OCI-LY3 (cell line): ENCODE measurements around the gene COL6A6.

Experiments used
- H2AFZ ChIP-seq: fragments of 200-600, 300-600 bp; shearing (Covaris generic); 2 replicates; pipeline ENCODE4 v1.6.0; 2014; ENCODE audit warnings: antibody characterized with exemption, low read depth, low read length
- H3K27ac ChIP-seq: fragments of 200-600, 300-600 bp; sonication (generic); 2 replicates; pipeline ENCODE4 v1.5.1; 2014; ENCODE audit warnings: mild to moderate bottlenecking, low read length, moderate library complexity, mixed read lengths
- H3K27me3 ChIP-seq: fragments of 200-600, 300-600 bp; sonication (generic); 2 replicates; pipeline ENCODE4 v1.6.1; 2014; ENCODE audit warnings: low read depth, low read length, mixed read lengths
- H3K36me3 ChIP-seq: fragments of 200-600, 300-600 bp; sonication (generic); replicated peaks from 2 replicates; pipeline ENCODE3; 2014; ENCODE audit warnings: low read depth, low read length, mixed read lengths
- H3K4me1 ChIP-seq: fragments of 300-600, 200-600 bp; sonication (generic); 2 replicates; pipeline ENCODE4 v1.6.1; 2014; ENCODE audit warnings: low read length, mixed read lengths
- H3K4me2 ChIP-seq: fragments of 200-600, 300-600 bp; sonication (generic); 2 replicates; pipeline ENCODE4 v1.6.1; 2014; ENCODE audit warnings: low read length, mixed read lengths
- H3K4me3 ChIP-seq: fragments of 300-600, 200-600 bp; sonication (generic); 2 replicates; pipeline ENCODE4 v1.5.1; 2014; ENCODE audit warnings: antibody characterized with exemption, mild to moderate bottlenecking, low read length, moderate library complexity
- H3K79me2 ChIP-seq: fragments of 300-600, 200-600 bp; shearing (Covaris generic); 2 replicates; pipeline ENCODE4 v1.6.1; 2014; ENCODE audit warnings: mild to moderate bottlenecking, low read length, mixed read lengths
- H3K9ac ChIP-seq: fragments of 300-600, 200-600 bp; shearing (Covaris generic); 2 replicates; pipeline ENCODE4 v1.6.0; 2014; ENCODE audit warnings: mild to moderate bottlenecking, low read length, moderate library complexity
- H3K9me3 ChIP-seq: fragments of 200-600, 300-600 bp; shearing (Covaris generic); 2 replicates; pipeline ENCODE4 v1.6.1; 2014; ENCODE audit warnings: low read length, mixed read lengths; ENCODE audit not compliant: insufficient read depth
- H4K20me1 ChIP-seq: fragments of 200-600, 300-600 bp; sonication (generic); 2 replicates; pipeline ENCODE4 v1.6.1; 2016; ENCODE audit warnings: low read length, mixed read lengths; ENCODE audit not compliant: insufficient read depth
- EZH2phosphoT487 ChIP-seq: fragments of 200-600 bp; shearing (Covaris generic); IDR thresholded peaks from 2 replicates; pipeline ENCODE4 v1.6.1; 2018; ENCODE audit warnings: antibody characterized with exemption, mixed run types, low read depth
- TF ChIP-seq, protein P1 (sequence below): fragments of 200-600, 300-600 bp; sonication (generic); IDR thresholded peaks from 2 replicates; pipeline ENCODE4 v1.5.1; 2014; ENCODE audit warnings: antibody characterized with exemption, low read length, low read depth

The COL6A6 gene

DNA sequence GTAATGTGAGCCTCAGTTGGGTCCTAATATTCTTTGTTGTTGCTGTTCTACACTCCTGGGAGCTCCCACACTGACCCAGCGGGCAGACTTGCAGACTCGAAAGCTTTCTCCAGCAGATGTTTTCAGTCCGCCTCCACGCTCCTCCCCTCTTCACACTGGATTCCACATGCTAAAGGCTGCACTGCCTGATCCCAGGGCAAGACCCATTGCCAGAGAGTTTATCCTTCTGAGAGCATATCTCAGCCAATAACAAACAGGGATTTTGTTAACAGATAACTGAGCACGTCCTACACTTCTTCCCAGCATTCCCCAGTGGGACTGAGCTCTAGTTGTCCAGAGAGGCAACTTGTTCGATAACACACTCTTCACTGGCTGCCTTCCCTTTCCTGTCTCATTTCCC, 8.0 kb upstream of the COL6A6 start:
- H2AFZ ChIP-seq = no peak overlapping the region
- no peaks in the 10 kb centered on the region for H3K9me3 ChIP-seq
- no peaks in the 10 kb centered on the region for H4K20me1 ChIP-seq
- no peak overlapping the region for H3K4me3 ChIP-seq
- no peak for TF ChIP-seq EZH2phosphoT487
- TF ChIP-seq, protein P1, sequence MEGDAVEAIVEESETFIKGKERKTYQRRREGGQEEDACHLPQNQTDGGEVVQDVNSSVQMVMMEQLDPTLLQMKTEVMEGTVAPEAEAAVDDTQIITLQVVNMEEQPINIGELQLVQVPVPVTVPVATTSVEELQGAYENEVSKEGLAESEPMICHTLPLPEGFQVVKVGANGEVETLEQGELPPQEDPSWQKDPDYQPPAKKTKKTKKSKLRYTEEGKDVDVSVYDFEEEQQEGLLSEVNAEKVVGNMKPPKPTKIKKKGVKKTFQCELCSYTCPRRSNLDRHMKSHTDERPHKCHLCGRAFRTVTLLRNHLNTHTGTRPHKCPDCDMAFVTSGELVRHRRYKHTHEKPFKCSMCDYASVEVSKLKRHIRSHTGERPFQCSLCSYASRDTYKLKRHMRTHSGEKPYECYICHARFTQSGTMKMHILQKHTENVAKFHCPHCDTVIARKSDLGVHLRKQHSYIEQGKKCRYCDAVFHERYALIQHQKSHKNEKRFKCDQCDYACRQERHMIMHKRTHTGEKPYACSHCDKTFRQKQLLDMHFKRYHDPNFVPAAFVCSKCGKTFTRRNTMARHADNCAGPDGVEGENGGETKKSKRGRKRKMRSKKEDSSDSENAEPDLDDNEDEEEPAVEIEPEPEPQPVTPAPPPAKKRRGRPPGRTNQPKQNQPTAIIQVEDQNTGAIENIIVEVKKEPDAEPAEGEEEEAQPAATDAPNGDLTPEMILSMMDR = no peak
- peaks cover 25% of the 10 kb centered on the region for H3K27me3 ChIP-seq
- H3K79me2 ChIP-seq = no peaks in the 10 kb centered on the region
- H3K4me1 ChIP-seq = no peaks in the 10 kb centered on the region
- no peak overlapping the region for H3K27ac ChIP-seq
- no peaks in the 10 kb centered on the region for H3K36me3 ChIP-seq
- H3K9ac ChIP-seq = no peak overlapping the region
- H3K4me2 ChIP-seq = no peak overlapping the region

DNA sequence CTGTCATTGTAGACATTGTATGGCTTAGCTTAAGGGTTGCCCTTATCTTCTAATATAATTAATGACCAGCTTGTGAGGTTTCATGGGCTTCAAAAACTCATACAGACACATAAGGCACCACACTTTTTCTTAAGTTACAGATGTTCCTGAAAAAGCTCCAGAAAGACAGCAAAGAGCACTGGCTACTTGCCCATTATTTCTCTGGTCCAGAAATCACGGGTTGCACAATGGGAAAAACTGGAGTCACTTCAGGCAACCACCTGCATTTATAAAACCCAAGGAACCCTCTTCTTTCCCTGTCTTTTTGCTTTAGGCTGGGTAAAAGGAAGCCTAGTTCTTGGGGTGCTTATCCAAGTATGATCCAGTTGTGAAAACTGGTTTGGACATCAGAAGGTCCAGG, 2.3 kb upstream of the COL6A6 start:
- Histone ChIP-seq H3K27me3 (peaks cover 13% of the 10 kb centered on the region; the same call in 1 of the 2 replicates), H3K79me2 (no peaks in the 10 kb centered on the region), H4K20me1 (no peaks in the 10 kb centered on the region), H3K4me3 (no peak overlapping the region), H3K4me1 (no peaks in the 10 kb centered on the region), H3K9ac (no peak overlapping the region), H3K27ac (no peak overlapping the region), H2AFZ (no peak overlapping the region), H3K36me3 (no peaks in the 10 kb centered on the region), H3K4me2 (no peak overlapping the region), H3K9me3 (no peaks in the 10 kb centered on the region)
- TF ChIP-seq EZH2phosphoT487 = no peak
- TF ChIP-seq, protein P1 = no peak

DNA sequence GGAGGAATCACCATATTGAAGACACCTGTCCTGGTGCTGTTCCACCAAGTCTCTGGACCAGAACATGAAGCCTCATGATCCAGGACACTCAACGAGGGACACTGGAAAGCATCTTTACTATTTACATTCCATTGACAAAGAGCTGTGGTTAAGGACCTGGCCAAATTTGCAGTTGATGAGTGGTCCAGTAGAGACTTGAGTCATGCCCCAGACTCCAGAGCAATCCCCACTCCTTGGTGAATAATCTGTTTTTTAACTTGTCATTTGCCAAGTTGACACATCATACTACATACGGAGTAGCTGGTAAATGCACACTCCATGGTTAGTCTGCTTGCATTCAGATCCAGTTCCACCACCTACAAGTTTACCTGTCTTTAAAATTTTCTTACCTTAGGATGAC, 1.2 kb upstream of the COL6A6 start:
- H3K79me2 ChIP-seq = no peaks in the 10 kb centered on the region
- H3K4me1 ChIP-seq = no peaks in the 10 kb centered on the region
- H3K4me3 ChIP-seq = no peak overlapping the region
- H3K27ac ChIP-seq = no peak overlapping the region
- peaks cover 5% of the 10 kb centered on the region; the same call in 1 of the 2 replicates for H3K27me3 ChIP-seq
- H3K9me3 ChIP-seq = no peaks in the 10 kb centered on the region
- no peaks in the 10 kb centered on the region for H4K20me1 ChIP-seq
- TF ChIP-seq, protein P1 = no peak
- TF ChIP-seq EZH2phosphoT487 = no peak
- H3K36me3 ChIP-seq = no peaks in the 10 kb centered on the region
- H2AFZ ChIP-seq = no peak overlapping the region
- no peak overlapping the region for H3K9ac ChIP-seq
- no peak overlapping the region for H3K4me2 ChIP-seq

DNA sequence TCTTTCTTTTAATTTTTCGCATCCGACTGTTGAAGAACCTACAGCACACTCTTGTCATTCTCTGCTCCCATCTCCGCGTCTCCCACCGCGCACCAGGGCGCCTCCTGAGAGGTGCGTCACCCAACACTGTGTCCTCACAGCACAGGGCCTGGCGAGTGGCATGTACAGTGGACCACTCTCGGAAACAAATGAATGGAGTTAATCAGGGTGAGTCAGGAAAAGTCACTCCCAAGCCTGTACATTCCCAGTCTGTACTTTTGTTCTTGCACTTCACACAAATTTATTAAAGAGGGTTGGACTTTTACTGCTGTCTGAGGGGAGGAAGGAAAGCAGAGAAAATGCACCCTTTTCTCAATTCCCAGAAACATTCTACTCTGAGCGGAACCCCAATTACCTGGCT, 625 bp downstream of the COL6A6 start:
- H3K27me3 ChIP-seq = no peaks in the 10 kb centered on the region
- no peak overlapping the region for H3K4me2 ChIP-seq
- H2AFZ ChIP-seq = no peak overlapping the region
- no peaks in the 10 kb centered on the region for H3K9me3 ChIP-seq
- no peak overlapping the region for H3K9ac ChIP-seq
- H3K4me3 ChIP-seq = no peak overlapping the region
- H3K4me1 ChIP-seq = no peaks in the 10 kb centered on the region
- no peaks in the 10 kb centered on the region for H3K79me2 ChIP-seq
- H3K36me3 ChIP-seq = no peaks in the 10 kb centered on the region
- no peaks in the 10 kb centered on the region for H4K20me1 ChIP-seq
- no peak overlapping the region for H3K27ac ChIP-seq
- no peak for TF ChIP-seq EZH2phosphoT487
- TF ChIP-seq, protein P1 = no peak
